Activated CD4-positive, alpha-beta T cell treated with anti-CD3 and anti-CD28 coated beads for 1 hour (primary cell): ENCODE data around the gene MAST4.

Experiments
- DNase-seq: peaks from one replicate; pipeline ENCODE4 v3.0.0-alpha.2; 2020

Gene MAST4

GRCh38 chr5:67028941-67029340 is 432.7 kb downstream of the MAST4 start:
- no peak for DNase-seq

DNA sequence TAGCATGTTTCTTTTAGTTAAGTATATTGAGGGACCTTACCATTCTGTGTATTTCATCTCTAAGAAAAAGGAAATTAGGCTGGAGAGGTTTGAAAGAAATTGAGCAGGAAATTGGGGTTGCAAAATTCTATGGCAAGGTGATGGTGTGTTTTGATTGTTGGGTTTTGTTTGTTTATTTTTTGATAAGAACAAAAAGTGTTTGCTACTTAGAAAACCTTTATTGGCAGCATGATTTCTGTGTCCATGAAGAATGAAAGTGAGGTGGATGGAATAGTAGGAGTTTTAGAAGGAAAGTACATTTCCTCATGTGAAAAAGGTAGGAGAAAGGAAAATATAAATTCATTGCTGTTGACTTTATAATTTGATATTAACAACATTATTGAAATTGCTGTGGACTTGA is 433.3 kb downstream of the MAST4 start:
- DNase-seq, result no peak

GRCh38 chr5:67030289-67031056 is 434.3 kb downstream of the MAST4 start:
- DNase-seq, result no peak

DNA sequence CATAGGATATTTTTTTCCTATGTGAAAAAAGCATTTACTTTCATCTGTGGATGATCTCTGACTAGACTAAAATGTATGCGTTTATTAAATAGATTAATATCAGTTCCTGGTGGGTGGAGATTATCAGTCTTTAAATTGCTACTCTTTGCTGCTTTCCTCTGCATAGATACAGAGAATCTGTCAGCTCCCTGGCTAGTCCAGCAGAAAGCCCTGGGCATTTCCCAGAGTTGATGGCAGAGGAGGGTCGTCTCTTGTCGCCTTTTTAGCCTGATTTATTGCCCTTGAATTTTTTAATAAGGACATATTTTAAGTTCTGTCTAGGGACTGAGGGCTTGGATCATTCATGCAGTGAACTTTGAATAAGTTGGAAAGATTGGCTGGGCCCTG is 434.9 kb downstream of the MAST4 start:
- DNase-seq, result no peak

GRCh38 chr5:67031692-67032091 is 435.5 kb downstream of the MAST4 start:
- no peak for DNase-seq

GRCh38 chr5:67032921-67033664 is 436.9 kb downstream of the MAST4 start:
- DNase-seq, result no peak

GRCh38 chr5:67033880-67034651 is 437.9 kb downstream of the MAST4 start:
- DNase-seq, result no peak

DNA sequence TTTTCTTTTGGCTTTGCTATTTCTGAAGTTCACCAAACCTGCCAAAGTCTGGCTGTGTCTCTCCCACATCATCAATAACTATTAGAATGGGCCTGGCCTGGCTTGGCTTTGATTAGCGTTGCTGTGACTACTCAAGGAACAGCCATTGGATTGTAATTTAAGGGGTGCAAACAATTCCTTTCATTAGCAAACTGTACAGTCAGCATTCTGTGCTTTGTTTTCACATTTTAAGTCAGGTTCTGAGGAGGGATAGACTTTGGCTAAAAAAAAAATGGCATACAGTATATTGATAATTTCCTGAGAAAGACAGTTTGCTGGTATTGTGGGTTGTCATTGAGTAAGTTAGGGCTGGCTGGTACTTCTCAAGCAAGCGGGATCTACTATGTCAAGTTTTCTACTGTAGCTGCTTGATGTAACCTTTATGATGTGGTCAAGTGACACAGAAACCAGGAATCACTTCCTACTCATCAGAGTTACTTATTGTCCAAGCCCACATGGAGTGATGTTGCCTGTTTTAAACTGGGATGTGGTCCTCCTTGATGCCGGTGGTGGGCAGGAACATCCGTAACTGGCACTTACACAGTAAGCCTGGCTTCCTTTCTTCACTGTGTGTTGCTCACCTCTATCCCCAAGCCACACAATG is 439.0 kb downstream of the MAST4 start:
- DNase-seq, result no peak

DNA sequence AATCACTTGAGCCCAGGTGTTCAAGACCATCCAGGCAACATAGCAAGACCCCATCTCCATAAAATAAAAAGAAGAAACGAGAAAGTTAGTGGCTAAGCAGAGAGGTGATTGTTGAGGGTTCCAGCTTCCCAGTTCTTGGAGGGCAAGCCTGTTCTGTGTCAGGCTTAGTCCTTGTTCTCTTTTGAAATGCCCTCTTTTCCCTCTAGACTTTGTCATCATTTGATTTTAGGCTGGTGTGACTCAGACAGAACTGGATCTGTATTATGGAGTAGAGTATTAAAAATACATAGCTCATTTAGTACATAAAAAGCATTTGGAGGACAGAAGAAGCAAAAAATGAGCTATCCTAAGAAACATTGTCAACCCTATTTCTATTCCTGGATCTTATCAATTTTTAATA is 441.0 kb downstream of the MAST4 start:
- no peak for DNase-seq

DNA sequence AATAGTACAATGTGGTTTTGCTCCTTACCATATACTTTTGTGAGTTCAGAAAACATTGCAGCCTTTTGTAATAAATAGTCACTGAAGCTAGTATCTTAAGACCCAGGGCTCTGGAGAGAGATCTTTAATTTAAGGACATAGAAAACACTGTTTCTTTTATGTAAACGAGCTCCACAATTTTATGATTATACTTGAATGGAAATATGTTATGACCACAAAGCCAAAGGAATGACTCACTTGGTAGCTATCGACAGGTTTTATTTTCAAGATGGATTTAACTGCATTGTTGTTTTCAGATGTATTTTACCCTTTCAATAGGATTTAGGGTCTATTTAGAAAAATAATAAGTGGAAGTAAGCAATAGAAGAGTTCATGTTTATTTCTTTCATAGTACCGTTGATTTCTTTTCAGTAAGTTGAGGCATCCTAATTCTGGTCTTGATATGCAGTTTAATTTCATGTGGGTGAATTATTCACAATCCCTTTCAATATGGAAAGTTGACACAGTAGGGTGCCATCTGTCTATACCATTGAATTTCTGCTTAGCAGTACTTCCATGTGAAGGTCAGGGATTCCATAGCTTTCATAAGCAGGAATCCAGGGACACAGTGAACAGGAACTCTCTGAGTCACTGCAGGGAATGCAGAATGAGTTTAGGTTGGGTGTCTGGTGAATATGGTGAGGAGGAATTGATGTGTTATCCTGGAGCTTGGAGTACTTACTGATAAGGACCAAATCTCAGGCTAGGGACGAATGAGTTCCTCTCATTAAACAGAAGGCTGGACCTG is 442.8 kb downstream of the MAST4 start:
- no peak for DNase-seq

- no peak for DNase-seq
These were observed 446.2 kb downstream of the MAST4 start for GRCh38 chr5:67042176-67043003.

GRCh38 chr5:67043796-67044511 is 447.8 kb downstream of the MAST4 start:
- no peak for DNase-seq

DNA sequence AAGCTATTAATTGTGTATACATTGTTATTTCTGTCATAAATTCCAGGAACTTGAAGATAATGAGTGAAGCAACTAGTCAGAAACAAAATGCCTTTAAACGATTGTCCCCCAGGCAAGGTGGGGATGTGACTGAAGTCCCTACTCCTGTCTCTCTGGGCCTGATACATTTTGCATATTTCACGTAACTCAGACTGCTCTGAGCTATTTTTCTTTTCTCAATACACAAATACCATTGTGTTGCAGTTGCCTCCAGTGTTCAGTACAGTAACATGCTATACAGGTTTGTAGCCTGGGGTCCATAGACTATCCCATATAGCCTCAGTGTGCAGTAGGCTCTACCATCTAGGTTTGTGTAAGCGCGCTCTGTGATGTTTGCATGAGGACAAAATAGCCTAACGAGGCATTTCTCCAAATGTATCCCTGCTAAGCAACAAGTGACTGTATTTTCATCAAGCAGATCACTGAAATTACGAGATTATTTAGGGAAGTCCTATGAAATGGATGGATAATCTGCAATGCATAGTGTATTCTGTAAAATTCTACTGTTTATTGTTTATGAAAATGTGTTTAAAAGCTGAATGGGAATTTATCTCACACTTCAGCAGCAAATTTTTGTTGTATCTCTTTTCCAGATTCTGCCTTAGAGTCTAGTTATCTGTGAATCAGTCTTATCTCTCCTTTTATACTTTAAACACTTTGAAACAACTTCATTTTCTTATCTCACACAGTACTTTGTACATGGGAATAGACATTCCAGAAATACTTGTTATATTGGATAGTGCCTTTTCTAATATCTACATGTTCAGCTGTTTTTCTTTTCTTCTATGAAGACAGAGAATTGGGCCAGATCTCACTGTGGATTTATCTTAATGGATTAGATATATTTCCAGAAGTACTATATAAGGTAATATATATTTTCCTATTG is 449.9 kb downstream of the MAST4 start:
- DNase-seq, result no peak

DNA sequence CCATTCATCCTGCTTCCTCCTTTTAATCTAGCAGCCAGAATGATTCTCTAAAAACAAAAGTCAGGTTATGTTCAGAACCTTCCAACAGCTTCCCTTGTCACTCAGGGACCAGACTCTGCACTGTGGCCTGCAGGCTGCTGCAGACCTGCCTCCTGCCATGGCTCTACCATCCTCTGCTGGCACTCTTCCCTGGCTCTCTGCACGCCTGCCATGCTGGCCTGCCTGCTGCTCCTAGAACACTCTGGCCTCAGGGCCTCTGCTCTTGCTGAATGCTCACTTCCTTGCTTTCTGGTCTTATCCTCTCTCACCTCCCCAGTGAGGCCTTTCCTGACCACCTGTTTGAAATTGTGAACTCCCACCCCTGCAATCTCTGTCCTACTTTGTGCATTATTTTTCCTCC is 451.0 kb downstream of the MAST4 start:
- DNase-seq, result no peak

DNA sequence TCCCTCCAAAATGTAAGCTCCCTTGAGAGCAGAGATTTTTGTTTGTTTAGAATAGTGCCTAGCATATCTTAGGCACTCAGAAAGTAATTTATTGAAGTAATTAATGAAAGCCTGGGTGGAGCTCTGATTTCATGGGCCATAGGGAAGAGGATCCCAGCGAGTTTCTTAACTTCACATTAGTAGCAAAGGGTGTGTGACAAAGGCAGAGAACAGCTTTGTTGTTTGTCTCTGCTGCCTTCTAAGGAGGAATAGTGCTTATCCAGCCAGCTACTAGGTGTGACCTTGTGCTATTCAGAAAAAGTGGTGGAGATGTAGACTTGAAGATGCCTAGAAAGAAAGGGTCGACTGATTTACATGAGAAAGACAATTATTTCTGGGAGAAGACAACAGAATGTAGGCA is 451.4 kb downstream of the MAST4 start:
- DNase-seq, result no peak

GRCh38 chr5:67050125-67050524 is 453.9 kb downstream of the MAST4 start:
- DNase-seq, result no peak

GRCh38 chr5:67050635-67051034 is 454.4 kb downstream of the MAST4 start:
- no peak for DNase-seq

DNA sequence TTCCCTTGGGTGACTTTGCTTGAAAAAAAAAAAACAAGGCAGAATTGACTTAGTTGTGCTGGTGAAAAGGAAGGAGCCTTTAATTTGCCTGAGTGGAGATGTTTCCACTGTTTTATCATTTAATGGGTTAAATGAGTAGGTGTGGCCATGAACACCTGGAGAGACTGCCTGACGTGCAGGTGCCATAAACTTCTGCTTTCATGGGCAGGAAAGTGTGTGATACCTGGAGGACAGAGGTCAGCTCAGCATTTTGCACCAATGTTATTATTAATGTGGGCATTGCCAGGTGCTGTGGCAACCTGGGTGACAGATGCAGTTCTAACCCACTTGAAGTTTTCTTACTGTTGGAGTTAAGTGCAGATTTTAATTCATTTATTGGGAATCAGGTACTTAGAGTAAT is 455.0 kb downstream of the MAST4 start:
- DNase-seq, result no peak

- no peak for DNase-seq
These were observed 455.8 kb downstream of the MAST4 start for GRCh38 chr5:67052034-67052433.

GRCh38 chr5:67053229-67053628 is 457.0 kb downstream of the MAST4 start:
- no peak for DNase-seq
